Liver (tissue), 3 donors: ENCODE data around the gene CHADL.

Source experiments
- GABPA ChIP-seq, 2 donors: IDR thresholded peaks in 1 of 2; conservative IDR thresholded peaks in 1 of 2; 2 replicates each; pipeline ENCODE4 v1.6.1; 2016; ENCODE audit warnings: antibody characterized with exemption in 2 of 2, mild to moderate bottlenecking in 1 of 2, moderate library complexity in 1 of 2
- RAD21 ChIP-seq, 2 donors: IDR thresholded peaks; 2 replicates each; pipeline ENCODE4 v1.6.1; 2016; ENCODE audit warnings: antibody characterized with exemption in 2 of 2, mild to moderate bottlenecking in 2 of 2
- TF ChIP-seq, protein P1 (sequence below): fragments of 150-350 bp; IDR thresholded peaks from 2 replicates; pipeline ENCODE4 v1.5.1; 2017; ENCODE audit warnings: improper control_type of control experiment, low read depth, low read length; ENCODE audit not compliant: missing input control
- TF ChIP-seq, protein P2 (sequence below): IDR thresholded peaks from 2 replicates; pipeline ENCODE4 v1.6.1; 2016; ENCODE audit warnings: antibody characterized with exemption
- donor health status: healthy.
- donor health status: healthy.

DNA sequence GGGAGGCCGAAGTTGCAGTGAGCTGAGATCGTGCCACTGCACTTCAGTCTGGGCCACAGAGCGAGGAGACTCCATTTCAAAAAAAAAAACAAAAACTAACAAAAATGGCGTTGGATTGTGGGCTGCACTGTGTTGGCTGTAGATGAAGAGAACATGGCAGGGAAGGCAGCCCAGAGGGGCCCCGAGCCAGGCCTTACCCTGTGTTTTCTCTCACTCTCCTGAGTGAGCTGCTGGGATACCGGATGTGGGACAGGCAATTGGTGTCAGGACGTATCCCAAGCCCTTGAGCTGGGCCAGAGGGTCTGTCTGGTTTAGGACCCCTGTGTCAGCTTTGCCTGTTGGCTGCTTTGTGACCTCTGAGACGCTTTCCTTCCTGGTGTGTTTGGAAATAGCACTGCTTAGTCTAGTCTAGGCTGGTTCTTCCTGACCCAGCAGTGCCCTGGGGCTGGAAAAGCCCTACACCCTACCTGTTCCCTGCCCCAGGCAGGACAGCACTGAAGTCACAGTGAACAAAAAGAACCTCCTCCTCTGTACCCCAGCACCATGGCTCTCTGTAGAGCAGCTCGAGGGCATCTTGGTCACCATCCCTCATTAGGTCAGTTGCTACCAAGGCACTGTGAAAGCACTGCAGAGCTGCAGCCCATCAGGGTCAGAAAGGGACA, 17.8 kb downstream of the CHADL start:
- TF ChIP-seq RAD21 (IDR thresholded peaks at IDR 0.05) (no peak), GABPA (IDR thresholded peaks at IDR 0.05 in 1 of 2, conservative IDR thresholded peaks at IDR 0.05 in 1 of 2) (no peak)
- TF ChIP-seq, protein P1, sequence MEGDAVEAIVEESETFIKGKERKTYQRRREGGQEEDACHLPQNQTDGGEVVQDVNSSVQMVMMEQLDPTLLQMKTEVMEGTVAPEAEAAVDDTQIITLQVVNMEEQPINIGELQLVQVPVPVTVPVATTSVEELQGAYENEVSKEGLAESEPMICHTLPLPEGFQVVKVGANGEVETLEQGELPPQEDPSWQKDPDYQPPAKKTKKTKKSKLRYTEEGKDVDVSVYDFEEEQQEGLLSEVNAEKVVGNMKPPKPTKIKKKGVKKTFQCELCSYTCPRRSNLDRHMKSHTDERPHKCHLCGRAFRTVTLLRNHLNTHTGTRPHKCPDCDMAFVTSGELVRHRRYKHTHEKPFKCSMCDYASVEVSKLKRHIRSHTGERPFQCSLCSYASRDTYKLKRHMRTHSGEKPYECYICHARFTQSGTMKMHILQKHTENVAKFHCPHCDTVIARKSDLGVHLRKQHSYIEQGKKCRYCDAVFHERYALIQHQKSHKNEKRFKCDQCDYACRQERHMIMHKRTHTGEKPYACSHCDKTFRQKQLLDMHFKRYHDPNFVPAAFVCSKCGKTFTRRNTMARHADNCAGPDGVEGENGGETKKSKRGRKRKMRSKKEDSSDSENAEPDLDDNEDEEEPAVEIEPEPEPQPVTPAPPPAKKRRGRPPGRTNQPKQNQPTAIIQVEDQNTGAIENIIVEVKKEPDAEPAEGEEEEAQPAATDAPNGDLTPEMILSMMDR = no peak
- TF ChIP-seq, protein P2, sequence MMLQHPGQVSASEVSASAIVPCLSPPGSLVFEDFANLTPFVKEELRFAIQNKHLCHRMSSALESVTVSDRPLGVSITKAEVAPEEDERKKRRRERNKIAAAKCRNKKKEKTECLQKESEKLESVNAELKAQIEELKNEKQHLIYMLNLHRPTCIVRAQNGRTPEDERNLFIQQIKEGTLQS = no peak
